Right lobe of liver (tissue), 6 donors: ENCODE measurements around the gene TTLL10. TPM values are rescaled to one million over a fixed set of nuclear protein-coding genes. Genes with fewer than 3 reads are reported as not detected.

Experiments used
- ATAC-seq, 4 donors: fragments of 200-7000 bp; cut with Tn5 transposase; one replicate each; pipeline ENCODE4 v1.9.1; 2020; ENCODE audit warnings: mild to moderate bottlenecking in 4 of 4, moderate library complexity in 4 of 4
- DNase-seq, 3 donors: peaks; one replicate each; pipeline ENCODE4 v3.0.0-alpha.2; 2020
- H3K27ac ChIP-seq, 3 donors: fragments of 200-600 bp; one replicate each; pipeline ENCODE4 v1.8.0; 2022
- H3K27me3 ChIP-seq, 2 donors: fragments of 200-600 bp; one replicate each; pipeline ENCODE4 v1.8.0; 2022
- H3K36me3 ChIP-seq, 4 donors: fragments of 200-600 bp; sonication (generic) in 1 of 4; one replicate each; pipeline versions ENCODE4 v1.5.1 to v1.8.0; 2017 to 2022; ENCODE audit warnings: control low read depth in 1 of 4
- H3K4me1 ChIP-seq, 4 donors: fragments of 200-600 bp; sonication (generic) in 1 of 4; one replicate each; pipeline versions ENCODE4 v1.5.1 to v1.8.0; 2017 to 2022; ENCODE audit warnings: control low read depth in 1 of 4
- H3K4me3 ChIP-seq, 3 donors: fragments of 200-600 bp; one replicate each; pipeline ENCODE4 v1.8.0; 2022
- H3K9me3 ChIP-seq, 4 donors: fragments of 200-600 bp; sonication (generic) in 1 of 4; one replicate each; pipeline versions ENCODE4 v1.5.1 to v1.8.0; 2017 to 2022; ENCODE audit warnings: control low read depth in 1 of 4
- POLR2A ChIP-seq: fragments of 450-650 bp; IDR thresholded peaks from one replicate; pipeline ENCODE4 v1.6.1; 2017; ENCODE audit warnings: antibody characterized with exemption, mild to moderate bottlenecking
- WGBS: methylation state at CpG from one replicate; pipeline ENCODE4 v1.1.6; 2018; ENCODE audit warnings: low coverage, low lambda C conversion rate; ENCODE audit not compliant: insufficient coverage; ENCODE audit errors: missing lambda C conversion rate; 5-methylcytosine and 5-hydroxymethylcytosine counted together
- intact Hi-C, 2 donors: fragments of 100-400 bp; cut with DNase I; formaldehyde crosslinking; loops; one replicate each; pipeline versions ENCODE4 v1.11.2 to v1.14.1; 2022
- total RNA-seq, 6 experiments: library from RNA; depleted of rRNA in 2 of 6; stranded (reverse); fragments of >200 nt in 2 of 6; fragmentation: NEBNext Ultra II Directional in 3 of 6; extraction: Animal tissue kit (Norgen Biotek cat#: 25700) in 3 of 6; gene quantifications; one replicate each; pipeline versions ENCODE4 v1.1.0 to v1.2.4, GENCODE V29; 2016 to 2023
- TF ChIP-seq, protein P1 (sequence below), 4 donors: fragments of 200-600 bp in 3 of 4; fragments of 450-650 bp in 1 of 4; IDR thresholded peaks; one replicate each; pipeline versions ENCODE4 v1.5.1 to v1.8.0; 2016 to 2022; ENCODE audit warnings: antibody characterized with exemption in 4 of 4, mild to moderate bottlenecking in 2 of 4
- donor health status: DM: no; HTN: yes; CAD: no.
- donor health status: DM: no; HTN: no; CAD: no.
- donor health status: DM: no; HTN: no; CAD: no.
- donor health status: DM: no; HTN: yes; CAD: no.
- donor health status: DM: no; HTN: yes; CAD: no.

TTLL10 gene
- total RNA-seq, 6 experiments from 2014 or later: not detected

GRCh38 chr1:1213345-1214265, 39.9 kb downstream of the TTLL10 start, which contains the start of gene TNFRSF4:
Gene TNFRSF4, minus strand, starts transcription at chr1:1214153. Its CDS starts 26 bp downstream, at chr1:1214127.
- DNase-seq (peak in 1 of 3 donors; percentile 28), ATAC-seq (peak in 2 of 4 donors; percentile 3 to 17)
- peaks cover 0 to 20% (median 6%) of the 10 kb centered on the region in 4 donors for H3K36me3 ChIP-seq
- H3K27me3 ChIP-seq: no peaks in the 10 kb centered on the region
- H3K4me3 ChIP-seq: peak within 1 kb of the TSS in 1 of 3 donors; percentile 29
- 31% methylated on average over 6 of the region's 56 CpGs for WGBS
- no peak for TF ChIP-seq POLR2A
- TF ChIP-seq, protein P1, sequence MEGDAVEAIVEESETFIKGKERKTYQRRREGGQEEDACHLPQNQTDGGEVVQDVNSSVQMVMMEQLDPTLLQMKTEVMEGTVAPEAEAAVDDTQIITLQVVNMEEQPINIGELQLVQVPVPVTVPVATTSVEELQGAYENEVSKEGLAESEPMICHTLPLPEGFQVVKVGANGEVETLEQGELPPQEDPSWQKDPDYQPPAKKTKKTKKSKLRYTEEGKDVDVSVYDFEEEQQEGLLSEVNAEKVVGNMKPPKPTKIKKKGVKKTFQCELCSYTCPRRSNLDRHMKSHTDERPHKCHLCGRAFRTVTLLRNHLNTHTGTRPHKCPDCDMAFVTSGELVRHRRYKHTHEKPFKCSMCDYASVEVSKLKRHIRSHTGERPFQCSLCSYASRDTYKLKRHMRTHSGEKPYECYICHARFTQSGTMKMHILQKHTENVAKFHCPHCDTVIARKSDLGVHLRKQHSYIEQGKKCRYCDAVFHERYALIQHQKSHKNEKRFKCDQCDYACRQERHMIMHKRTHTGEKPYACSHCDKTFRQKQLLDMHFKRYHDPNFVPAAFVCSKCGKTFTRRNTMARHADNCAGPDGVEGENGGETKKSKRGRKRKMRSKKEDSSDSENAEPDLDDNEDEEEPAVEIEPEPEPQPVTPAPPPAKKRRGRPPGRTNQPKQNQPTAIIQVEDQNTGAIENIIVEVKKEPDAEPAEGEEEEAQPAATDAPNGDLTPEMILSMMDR (IDR thresholded peaks at IDR 0.05): no peak
- intact Hi-C loops: no loop called here
- H3K4me1 ChIP-seq: no peaks in the 10 kb centered on the region
- no peak within 1 kb of the TSS for H3K27ac ChIP-seq
- H3K9me3 ChIP-seq: no peaks in the 10 kb centered on the region

DNA sequence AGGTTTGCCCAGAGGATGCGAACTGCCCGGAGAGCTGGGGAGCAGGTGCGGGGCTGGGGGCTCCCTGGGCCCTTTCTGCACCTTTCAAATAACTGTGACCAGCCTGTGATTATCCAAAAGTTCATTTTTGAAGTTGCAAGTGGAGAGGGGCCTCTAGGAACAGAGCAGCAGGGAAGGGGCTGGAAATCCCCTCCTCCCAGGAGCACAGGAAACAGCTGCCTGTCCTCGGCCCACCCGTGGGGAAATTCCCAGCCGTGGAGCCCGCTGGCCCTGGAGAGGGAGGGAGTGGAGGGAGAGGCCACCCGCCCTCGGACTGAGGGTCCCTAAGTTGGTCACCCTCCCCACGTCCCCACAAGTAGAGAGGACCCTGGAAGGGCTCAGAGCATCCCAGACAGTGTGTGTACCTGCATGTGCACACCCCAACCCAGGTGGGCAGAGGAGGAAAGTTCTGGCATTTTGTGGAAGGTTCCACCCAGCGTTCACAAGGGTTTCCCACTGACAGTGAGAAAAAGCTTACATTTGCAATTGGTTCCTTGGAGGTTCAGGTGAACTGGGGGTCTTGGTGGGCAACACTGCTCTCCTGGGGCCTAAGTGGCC, 41.5 kb downstream of the TTLL10 start:
- Histone ChIP-seq H3K27ac (no peak overlapping the region), H3K27me3 (no peaks in the 10 kb centered on the region), H3K4me1 (no peaks in the 10 kb centered on the region), H3K4me3 (no peak overlapping the region), H3K36me3 (peaks cover 0 to 23% (median 6%) of the 10 kb centered on the region in 4 donors), H3K9me3 (no peaks in the 10 kb centered on the region)
- intact Hi-C loops: no loop called here
- WGBS: 51% methylated on average over 6 of the region's 11 CpGs
- ATAC-seq (peak in 1 of 4 donors; percentile 9), DNase-seq (no peak)
- TF ChIP-seq, protein P1 (IDR thresholded peaks at IDR 0.05): no peak
- no peak for TF ChIP-seq POLR2A

DNA sequence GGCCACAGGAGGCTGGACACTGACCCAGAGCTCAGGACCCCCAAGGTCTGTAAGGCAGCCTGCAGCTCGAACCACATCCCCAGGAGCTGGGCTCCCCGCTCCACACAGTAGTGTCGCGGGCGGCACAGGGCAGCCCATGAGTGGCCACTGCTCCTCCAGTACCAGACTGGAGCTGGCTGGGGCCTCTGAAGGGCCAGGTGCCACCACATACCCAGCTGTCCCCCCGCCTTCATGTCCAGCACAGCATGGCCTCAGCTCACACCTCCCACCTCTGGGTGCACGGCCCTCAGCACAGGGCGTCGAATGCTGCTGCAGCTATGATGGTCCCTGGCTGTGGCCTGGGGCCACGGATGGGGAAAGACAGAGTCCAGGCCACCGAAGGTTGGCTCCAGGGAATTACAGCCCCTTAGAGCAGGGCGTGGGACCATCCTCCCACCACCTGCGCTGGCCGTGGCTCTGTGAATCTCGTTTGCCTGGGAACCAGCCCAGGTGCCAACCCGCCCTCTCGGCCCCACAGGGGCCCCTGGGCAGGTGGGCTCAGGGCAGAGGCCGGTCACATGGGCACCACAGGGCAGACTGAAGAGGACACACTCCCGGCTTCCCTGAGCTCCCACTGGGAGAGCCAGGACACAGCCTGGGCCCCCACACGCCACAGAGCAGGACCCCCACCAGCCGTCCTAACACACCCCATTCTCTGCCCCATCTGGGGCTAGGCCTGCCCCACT, 42.4 kb downstream of the TTLL10 start:
- no peaks in the 10 kb centered on the region for H3K27me3 ChIP-seq
- 93% methylated on average over 3 of the region's 21 CpGs for WGBS
- H3K4me3 ChIP-seq: no peak overlapping the region
- no peaks in the 10 kb centered on the region for H3K9me3 ChIP-seq
- ATAC-seq (peak in 1 of 4 donors; percentile 8), DNase-seq (no peak)
- H3K27ac ChIP-seq: no peak overlapping the region
- H3K36me3 ChIP-seq: peaks cover 0 to 32% (median 6%) of the 10 kb centered on the region in 4 donors
- H3K4me1 ChIP-seq: no peaks in the 10 kb centered on the region
- TF ChIP-seq, protein P1 (IDR thresholded peaks at IDR 0.05): no peak
- TF ChIP-seq POLR2A: no peak
- intact Hi-C loops: no loop called here

DNA sequence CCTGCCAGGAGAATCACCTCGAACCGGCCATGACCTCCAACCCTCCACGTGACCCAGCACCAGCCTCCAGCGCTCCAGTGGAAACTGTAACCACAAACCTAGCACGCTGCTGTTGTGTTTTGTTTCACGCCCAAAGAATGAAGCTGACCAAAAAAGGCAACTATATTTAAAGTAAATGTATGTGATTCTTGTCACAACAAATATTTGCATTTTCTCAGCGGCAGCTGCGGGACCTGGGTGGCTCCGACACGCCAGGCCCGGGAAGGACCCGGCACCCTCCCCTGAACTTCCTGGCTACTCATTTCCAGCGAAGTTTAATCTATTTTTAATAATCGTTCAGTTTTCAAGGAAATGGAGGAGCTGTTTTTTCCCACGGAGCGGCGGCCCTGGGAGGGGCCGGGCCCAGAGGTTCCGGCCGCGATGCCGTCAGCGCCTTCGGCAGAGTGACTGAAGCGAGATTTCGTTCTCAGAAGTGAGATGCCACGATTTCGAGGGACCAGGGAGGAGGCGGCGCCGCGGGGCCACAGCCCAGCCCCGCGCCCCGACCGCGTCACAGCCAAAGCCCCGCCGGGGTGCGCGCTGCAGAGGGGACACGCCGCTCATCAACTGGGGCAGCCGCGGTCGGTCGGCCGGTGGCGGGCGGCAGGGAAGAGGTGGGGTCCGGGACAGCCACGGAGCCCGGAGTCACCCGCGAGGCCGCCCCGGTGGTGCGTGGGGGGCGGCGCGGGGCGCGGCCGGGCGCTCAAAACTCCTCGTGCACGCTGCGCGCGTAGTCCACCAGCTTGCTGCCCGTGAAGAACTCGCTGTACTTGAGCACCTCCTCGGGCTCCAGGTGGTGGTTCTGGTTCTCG, 43.3 kb downstream of the TTLL10 start:
- WGBS: 67% methylated on average over 22 of the region's 74 CpGs
- intact Hi-C loops: no loop called here
- Histone ChIP-seq H3K9me3 (no peaks in the 10 kb centered on the region), H3K27me3 (no peaks in the 10 kb centered on the region), H3K27ac (no peak overlapping the region), H3K4me1 (no peaks in the 10 kb centered on the region), H3K4me3 (no peak overlapping the region), H3K36me3 (peaks cover 0 to 41% (median 9%) of the 10 kb centered on the region in 4 donors)
- TF ChIP-seq, protein P1 (IDR thresholded peaks at IDR 0.05): no peak
- no peak for TF ChIP-seq POLR2A
- ATAC-seq (no peak), DNase-seq (no peak)
